HL-60 (cell line): Measurements from ENCODE around the gene GNA14.

ENCODE experiments used
- CTCF ChIP-seq: IDR thresholded peaks from one replicate; pipeline ENCODE4 v1.5.1; 2011; ENCODE audit warnings: low read length, control low read depth, inconsistent platforms; ENCODE audit not compliant: insufficient read depth
- GABPA ChIP-seq: IDR thresholded peaks from 2 replicates; pipeline ENCODE4 v1.6.1; 2012; ENCODE audit warnings: low read depth
- POLR2AphosphoS5 ChIP-seq: IDR thresholded peaks from 2 replicates; pipeline ENCODE4 v1.6.1; 2012; ENCODE audit warnings: low read depth
- REST ChIP-seq: IDR thresholded peaks from 2 replicates; pipeline ENCODE4 v1.6.1; 2012; ENCODE audit warnings: low read depth; ENCODE audit not compliant: insufficient replicate concordance
- SPI1 ChIP-seq: IDR thresholded peaks from 2 replicates; pipeline ENCODE4 v1.6.1; 2012; ENCODE audit warnings: low read depth, mild to moderate bottlenecking, borderline replicate concordance

- TF ChIP-seq POLR2AphosphoS5 (no peak), CTCF (peak; percentile 98), GABPA (no peak), SPI1 (no peak), REST (no peak)
Observed at GRCh38 chr9:77433675-77434445, 214.3 kb downstream of the GNA14 start.
